Ovary (tissue), 3 donors: ENCODE data around the gene BRIP1.

ENCODE experiments used
- CTCF ChIP-seq, 3 donors: fragments of 450-650 bp in 2 of 3; fragments of 200-600 bp in 1 of 3; IDR thresholded peaks; one replicate each; pipeline versions ENCODE4 v1.5.1 to v1.8.0; 2016 to 2022; ENCODE audit warnings: antibody characterized with exemption in 3 of 3, mild to moderate bottlenecking in 1 of 3
- EP300 ChIP-seq: sonication (generic); formaldehyde crosslinking; IDR thresholded peaks from one replicate; pipeline ENCODE4 v1.6.1; 2017; ENCODE audit warnings: antibody characterized with exemption
- donor health status: DM: no; HTN: no; CAD: no.

- TF ChIP-seq CTCF (IDR thresholded peaks at IDR 0.05) = no peak
- TF ChIP-seq EP300 = no peak
Measured at GRCh38 chr17:61717352-61717751, 146.0 kb downstream of the BRIP1 start.
